AG08395 (cell line): Measurements from ENCODE around the gene ST7.
"Not testable (repeated sequence)": the region's sequence is repeated elsewhere in the genome, so short reads cannot be mapped to it uniquely, and the experiment has no call there.

Experiments used
- DNase-seq: peaks from one replicate; pipeline ENCODE4 v3.0.0; 2012; ENCODE audit warnings: mixed read lengths, low spot score

ST7 gene

DNA sequence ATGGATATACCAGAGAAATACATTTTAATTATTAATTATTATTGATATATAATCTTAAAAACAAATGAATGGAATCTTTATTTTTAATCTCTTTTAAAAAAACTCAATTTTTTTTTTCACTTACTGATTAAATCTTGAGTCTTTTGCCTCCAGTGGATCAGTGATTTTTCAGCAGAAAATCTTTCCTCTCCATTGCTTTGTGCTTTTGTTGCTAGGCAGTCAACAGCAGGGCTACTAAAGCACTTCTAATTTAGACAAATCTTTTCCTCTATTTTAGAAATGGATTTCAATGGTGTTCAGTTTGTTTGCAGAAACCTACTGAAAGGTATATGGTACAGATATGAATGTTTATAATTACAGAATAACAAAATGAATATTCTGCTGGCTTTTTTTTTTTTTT lies 143.6 kb downstream of the ST7 start:
- DNase-seq: no peak

DNA sequence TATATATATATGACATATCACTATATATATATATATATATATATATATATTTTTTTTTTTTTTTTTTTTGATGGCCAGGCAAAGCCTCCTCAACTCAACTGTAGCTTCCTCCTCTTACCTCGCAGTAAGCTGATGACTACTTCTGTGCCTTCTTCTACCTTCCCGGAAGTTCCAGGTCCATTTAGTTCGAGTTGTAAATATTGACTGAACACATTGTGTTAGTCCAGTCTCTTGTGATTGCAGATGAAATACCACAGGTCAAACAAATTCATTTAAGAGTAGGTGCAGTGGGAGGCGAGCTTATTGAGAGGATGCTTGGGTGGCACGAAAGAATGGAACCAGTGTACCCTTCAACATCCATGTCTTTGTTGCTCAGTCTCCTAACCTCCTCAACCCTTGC lies 144.6 kb downstream of the ST7 start:
- DNase-seq: no peak

DNA sequence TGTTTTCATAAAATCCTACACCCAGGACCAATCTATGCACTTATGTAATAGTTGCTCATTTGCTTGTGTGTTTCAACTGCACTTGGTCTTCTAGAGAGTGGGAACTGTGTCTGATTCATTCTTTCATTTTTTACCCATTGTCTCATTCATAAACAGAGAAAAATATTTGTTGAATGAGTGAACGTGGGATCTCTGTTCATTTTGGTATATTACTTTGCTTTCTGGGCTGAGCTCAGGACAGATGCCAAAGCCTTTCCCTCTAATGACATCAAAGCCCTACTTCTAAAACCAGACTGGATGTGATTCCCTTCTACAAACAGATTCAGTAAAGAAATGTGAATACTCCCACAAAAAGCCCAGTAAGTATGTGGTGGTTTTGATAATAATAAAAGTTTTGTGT lies 145.2 kb downstream of the ST7 start:
- peak; percentile 87 for DNase-seq

- no peak for DNase-seq
Observed at GRCh38 chr7:117101026-117101425, 147.7 kb downstream of the ST7 start.

DNA sequence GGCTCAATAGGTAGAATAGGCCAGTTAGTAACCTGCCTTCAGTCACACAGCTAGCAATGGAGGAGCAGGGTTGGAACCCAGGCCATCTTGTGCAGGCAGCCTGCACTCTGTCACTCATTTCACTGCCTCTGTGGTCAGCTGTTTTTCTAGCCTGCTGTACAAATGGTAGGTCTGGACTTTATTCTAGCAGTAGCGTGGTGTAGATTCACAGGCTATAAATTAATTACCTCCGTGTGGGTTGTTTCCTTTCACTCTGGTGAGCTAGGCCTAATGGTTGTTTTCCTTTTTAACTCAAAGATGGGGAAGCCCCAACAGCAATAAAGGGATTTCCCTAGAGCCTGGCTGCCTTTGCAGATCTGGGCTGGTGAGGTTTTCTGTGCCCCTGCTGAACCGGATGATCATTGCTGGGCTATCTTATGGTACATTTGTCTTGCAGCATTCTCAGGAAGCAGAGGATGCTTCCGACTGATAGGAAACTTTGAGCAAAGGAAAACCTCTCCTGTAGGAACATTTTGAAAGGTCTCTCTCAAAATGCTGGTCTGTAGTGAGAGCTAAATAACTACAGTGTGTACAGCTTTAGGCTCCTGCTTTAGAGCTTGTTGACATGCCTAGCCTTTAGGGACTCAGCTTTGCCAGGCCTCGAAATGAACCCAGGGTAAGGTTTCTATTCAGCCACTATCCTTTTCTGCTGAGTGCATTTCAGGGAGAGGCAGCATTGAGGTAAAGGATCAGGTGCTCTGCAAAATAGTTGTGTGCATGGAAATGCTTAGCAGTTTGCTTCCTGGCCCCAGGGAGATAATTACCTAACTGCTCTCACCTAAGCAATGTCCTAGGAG lies 157.4 kb downstream of the ST7 start:
- no peak for DNase-seq

DNA sequence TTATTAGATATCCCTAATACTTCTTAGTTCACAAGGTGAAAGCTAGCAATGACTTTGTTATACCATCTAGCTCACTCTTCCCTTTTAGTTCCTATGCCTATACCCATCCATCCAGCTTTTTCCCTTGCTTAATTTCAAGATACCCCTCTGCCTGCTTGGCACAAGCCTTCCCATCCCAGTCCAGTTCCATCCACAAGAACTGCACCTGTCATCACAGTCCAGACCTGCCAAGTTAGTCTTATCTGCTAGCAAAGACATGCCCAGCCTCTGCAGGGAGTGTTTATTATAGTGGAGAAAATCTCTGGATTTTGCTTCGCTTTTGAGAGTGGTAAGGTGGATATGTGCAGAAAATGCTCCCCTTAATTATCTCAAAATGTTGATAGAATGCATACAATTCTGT lies 158.2 kb downstream of the ST7 start:
- no peak for DNase-seq

GRCh38 chr7:117112640-117113039 lies 159.3 kb downstream of the ST7 start:
- DNase-seq: no peak

GRCh38 chr7:117113871-117114270 lies 160.6 kb downstream of the ST7 start:
- no peak for DNase-seq

DNA sequence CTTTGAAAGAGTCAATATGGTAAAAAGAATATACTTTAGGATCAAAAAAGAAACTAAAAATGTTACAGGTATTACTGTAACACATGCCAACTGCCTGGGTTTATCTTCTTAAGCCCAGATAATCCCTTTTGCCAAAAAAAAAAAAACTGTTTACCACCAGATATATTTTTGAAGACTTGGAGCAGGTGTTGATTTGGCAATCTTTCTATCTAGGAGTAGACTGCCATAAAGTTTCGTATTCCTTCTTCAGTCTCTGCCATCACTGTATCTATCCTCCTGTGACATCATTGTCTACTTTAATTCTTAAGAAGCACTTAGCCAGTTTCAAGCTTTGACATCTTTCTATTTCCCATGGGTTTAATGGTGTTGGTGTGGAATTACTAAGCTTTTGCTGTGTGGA lies 161.0 kb downstream of the ST7 start:
- DNase-seq: no peak

- no peak for DNase-seq
Observed at GRCh38 chr7:117116211-117116610, 162.9 kb downstream of the ST7 start.

- no peak for DNase-seq
Observed at GRCh38 chr7:117117172-117117571, 163.9 kb downstream of the ST7 start.

- no peak for DNase-seq
Observed at GRCh38 chr7:117118579-117119180, 165.4 kb downstream of the ST7 start.

DNA sequence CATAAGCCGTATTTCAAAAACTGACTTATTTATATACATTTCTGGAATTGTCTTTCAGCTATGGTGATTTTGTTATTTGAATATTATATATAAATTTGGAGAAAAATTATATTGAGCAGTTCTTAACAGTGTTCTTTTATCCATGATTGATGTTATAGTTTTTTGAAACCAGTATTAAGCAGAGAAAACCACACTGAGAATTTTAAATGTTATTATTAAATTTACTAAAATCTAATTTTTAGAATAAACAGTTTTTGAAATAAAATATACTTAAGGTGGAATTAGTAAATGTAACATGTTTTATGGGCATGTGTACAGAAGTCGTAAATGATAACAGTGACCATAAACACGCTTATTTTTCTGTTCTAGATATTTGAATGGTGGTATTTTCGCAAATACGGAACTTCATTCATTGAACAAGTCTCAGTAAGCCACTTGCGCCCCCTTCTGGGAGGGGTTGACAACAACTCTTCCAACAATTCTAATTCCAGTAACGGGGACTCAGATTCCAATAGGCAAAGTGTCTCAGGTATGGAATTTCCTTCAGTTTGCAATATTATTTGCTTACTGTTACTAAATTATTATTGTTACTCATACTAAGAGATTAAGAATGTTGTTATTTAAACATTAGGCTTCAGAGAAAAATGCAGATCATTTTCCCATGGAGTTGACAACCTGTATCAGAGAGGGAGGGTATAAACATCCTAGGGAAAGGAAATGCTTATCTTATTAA lies 166.1 kb downstream of the ST7 start:
- peak; percentile 50 for DNase-seq

DNA sequence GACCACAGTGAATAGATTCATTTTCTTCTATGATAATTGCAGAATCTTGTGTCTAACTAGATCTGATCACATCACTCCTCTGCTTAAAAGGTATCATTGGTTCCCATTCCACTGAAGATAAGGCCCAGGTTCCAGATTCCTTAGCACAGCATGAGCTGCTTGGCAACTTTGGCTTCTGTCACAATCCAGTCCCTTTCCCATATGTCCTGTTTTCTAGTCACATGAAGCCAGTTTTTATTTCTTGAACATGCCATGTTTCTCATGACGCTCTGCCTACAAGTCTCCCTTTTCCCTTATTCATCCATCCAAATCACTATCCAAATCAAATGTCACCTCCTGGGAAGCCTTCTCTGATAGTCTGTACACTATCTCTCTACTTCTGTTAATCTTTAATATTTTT lies 167.0 kb downstream of the ST7 start:
- not testable (repeated sequence) for DNase-seq

GRCh38 chr7:117122036-117122435 lies 168.7 kb downstream of the ST7 start:
- DNase-seq: not testable (repeated sequence)

GRCh38 chr7:117122536-117122935 lies 169.2 kb downstream of the ST7 start:
- no peak for DNase-seq

- no peak for DNase-seq
Observed at GRCh38 chr7:117123311-117123926, 170.1 kb downstream of the ST7 start.

GRCh38 chr7:117124591-117125220 lies 171.4 kb downstream of the ST7 start:
- DNase-seq: peak; percentile 82

DNA sequence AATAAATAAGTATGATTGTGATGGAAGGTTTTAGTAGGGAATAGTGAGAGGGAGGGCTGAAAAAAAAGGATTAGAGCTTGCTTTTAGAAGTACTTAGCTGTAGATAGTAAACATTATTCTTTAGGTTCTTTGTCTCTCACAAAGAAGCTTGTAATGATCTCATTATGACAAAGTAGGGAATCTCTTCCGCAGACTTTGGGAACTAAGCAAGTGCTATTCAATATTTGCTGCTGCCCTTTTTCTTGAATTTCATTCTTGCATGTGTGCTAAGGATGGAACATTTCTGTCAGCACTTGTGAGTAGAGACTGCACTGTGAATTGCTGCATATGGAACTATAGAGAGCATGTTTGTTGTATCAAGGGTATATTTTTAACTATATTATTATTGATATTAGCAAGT lies 173.4 kb downstream of the ST7 start:
- DNase-seq: no peak

GRCh38 chr7:117127585-117128168 lies 174.4 kb downstream of the ST7 start:
- DNase-seq: peak; percentile 12

GRCh38 chr7:117129521-117129955 lies 176.2 kb downstream of the ST7 start:
- DNase-seq: no peak

GRCh38 chr7:117130262-117130661 lies 177.0 kb downstream of the ST7 start:
- no peak for DNase-seq
